Stimulated activated CD8-positive, alpha-beta memory T cell treated with anti-CD3 and anti-CD28 coated beads, Interleukin-7, amount 100 ng/mL, for 24 hours (primary cell): ENCODE data around the gene HEATR3.

Source experiments
- DNase-seq: peaks from one replicate; pipeline ENCODE4 v3.0.0-alpha.2; 2020; ENCODE audit warnings: low read depth

The HEATR3 gene, protein sequence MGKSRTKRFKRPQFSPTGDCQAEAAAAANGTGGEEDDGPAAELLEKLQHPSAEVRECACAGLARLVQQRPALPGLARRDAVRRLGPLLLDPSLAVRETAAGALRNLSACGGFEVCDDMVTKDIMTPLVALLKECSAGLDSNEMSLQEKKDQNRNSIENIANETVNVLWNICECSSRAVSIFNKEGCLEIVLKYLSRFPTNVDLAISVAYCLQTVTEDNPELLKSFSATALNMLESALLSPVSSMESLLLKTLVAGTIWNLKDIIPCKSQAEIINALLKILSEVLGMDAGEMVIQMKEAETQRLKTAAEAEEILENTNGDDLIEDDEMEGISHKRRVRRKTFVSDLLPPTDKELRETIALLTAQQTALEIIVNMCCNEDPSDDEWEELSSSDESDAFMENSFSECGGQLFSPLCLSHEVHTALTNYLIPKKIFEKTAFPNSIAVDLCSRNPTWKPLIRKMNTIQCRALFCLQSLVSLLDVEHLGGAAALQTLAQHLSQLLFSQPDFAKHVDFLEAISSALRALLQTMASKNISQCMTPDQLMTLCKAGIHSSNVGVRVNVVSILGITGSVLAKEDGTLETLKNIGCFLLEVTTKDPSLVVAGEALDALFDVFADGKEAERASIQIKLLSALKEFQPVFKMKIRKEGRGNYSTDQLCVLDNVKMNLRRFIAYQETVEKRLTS

DNA sequence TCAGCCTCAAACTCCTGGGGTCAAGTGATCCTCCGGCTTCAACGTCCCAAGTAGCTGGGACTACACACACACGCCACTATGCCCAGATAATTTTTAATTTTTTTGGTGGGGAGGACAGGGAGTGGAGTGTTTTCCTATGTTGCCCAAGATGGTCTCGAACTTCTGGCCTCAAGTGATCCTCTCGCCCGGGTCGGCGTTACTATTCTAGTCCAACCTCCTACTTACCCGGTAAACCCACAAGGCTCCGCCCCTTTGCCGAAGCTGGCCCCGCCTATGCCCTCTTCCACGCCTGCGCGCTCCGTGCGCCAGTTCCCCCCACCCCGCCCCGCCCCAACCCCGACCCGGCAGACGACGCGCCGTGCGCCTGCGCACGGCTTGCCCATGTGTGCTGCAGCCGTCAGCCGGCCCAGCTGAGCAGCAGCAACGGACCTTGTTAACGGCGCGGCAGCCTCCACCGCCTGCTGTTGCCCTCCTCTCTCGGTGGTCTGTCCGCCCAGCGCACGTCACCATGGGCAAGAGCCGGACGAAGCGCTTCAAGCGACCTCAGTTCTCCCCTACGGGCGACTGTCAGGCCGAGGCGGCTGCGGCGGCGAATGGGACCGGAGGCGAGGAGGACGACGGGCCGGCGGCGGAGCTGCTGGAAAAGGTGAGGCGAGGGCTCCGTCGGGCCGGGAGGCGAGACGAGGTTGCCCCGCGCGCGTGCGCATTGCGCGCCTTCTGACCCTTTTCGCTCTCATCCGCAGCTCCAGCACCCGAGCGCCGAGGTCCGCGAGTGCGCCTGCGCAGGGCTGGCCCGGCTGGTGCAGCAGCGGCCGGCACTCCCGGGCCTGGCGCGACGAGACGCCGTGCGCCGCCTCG, at the start of gene HEATR3:
Gene HEATR3 (plus strand): TSS at position 347 of the 858 bp plus-strand sequence. CDS start 162 bp downstream, at position 509.
- peak; percentile 85 for DNase-seq

DNA sequence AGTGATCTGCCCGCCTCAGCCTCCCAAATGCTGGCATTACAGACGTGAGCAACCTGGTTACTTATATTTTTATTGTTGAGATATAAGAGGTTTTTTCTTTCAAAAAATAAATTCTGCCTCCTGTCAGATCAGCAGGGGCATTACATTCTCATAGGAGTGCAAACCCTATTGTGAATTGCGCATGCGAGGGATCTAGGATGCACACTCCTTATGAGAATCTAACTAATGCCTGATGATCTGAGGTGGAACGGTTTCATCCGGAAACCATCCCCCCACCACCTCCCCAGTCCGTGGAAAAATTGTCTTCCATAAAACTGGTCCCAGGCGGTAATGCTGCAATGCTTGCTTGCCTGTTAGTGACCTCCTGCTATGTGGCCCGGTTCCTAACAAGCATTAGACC, 48.2 kb upstream of the HEATR3 start:
- DNase-seq = no peak

DNA sequence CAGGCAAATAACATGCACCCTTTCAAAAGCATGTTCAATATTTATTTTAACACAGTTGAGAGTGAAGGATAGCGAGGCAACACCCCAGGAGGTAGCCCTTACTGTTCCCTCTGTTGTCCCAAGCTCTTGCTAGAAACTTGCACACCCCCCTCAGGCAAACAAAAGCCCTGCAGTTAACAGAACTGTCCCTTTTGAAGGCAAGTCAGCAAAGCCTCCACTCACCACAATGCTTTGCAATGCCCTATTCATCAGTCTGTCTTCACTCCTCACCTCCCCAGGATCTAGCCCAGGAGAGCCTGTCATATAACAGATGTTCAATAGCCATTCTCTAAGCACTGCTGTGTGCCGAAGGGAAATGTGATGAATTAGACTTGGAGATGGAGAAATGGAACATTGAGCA, 44.2 kb upstream of the HEATR3 start:
- DNase-seq = no peak

DNA sequence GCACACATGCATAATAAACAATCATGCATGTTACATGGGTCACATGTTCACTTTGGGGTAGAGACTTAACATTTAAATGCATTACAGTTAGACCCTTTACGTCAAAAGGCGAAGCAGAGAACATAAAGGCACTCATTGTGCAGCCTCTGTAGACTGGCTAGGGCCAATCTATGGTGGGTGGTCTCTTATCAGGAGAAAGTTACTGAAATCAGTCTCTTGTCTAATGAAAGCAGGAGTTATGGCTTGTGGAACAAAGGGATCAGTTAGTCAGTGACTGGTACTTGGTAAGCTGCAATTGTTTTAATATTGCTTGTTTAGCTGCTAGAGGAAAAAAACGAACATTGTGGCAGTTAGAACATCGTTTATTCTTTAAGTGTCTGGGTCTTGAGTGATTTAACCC, 42.1 kb upstream of the HEATR3 start:
- DNase-seq = no peak

DNA sequence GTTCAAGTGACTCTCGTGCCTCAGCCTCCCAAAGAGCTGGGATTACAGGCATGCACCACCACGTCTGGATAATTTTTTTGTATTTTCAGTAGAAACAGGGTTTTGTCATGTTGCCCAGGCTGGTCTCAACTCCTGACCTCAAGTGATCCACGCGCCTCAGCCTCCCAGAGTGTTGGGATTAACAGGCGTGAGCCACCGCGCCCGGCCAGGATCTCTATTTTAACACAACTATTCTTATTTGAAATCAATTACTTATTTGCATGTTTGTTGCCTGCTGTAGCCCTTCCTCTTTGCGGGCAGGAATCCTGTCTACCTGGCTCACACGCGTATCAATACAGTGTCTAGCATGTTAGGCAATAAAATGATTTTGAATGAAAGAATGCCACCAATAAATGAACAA, 41.6 kb upstream of the HEATR3 start:
- DNase-seq = no peak

DNA sequence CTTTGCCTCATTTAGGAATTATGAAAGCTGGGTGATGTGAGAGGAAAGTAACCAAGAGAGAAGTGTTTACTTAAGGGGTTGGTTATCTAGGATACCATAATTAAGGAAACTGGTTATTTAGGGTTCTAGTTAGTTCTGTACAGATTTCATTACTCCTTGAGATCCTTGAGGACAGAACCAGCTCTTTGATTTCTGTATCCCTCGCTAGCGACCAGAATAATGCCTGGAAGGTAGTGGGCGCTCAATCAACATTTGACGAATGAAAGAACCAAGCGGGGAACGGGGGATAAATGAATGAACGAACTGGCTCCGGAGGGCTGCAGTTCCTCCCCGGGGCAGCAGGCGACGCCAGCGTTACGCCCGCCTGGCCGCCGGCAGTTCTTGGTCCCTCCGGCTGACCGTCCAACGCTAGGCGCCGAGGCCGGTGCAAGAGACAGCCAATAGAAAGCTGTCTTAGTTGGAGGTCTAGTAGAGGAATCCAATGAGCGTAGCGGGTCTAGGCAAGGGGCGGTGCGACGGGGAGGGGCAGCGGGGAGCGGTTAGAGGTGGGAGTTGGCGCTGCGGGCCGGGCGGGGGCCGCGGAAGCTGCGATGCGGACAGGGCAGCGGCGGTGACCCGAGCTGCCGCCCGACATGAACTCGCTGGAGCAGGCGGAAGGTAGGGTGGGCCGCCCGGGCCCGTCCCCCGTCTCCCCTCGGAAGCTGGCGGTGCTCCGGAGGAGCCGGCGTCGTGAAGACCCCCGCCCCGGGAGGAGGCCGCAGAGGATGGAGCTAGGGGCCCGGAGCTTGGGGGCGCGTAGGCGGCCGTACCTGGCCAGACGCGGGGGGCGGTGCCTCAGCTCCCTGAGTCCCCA, 40.9 kb upstream of the HEATR3 start, which contains the start of gene CNEP1R1:
Gene CNEP1R1 (plus strand): TSS at position 542 of the 853 bp plus-strand sequence. CDS start 91 bp downstream, at position 633.
- DNase-seq = peak; percentile 76

DNA sequence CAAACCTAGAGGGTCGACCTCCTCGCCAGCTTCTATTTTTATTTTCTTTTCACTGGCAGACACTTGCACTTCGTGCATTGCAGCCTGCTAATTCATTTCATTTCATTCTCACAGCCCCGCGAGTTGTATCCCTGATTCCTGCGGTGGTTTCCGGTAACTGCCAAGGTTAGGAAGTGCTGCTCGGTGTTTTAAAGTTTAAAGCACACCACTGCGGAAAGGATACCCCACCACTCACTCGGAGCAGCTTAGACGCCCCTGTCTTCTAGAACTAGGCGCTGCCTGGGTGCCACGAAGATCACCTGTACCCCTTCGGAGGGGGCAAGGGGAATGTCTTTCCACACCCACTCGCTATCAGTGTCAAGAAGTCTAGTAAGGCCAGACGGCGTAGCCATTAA, 40.2 kb upstream of the HEATR3 start:
- no peak for DNase-seq

DNA sequence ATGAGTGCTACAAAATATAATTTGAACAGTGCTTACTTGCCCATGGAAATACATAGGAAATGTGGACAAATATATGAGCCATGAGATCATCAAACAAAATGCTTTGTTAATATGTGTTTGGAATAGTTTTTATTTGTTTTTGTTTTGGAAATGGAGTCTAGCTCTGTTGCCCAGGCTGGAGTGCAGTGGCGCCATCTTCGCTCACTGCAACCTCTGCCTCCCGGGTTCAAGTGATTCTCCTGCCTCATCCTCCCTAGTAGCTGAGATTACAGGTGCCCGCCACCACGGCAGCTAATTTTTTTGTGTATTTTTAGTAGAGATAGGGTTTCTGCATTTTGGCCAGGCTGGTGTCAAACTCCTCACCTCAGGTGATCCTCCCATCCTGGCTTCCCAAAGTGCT, 37.9 kb upstream of the HEATR3 start:
- no peak for DNase-seq

DNA sequence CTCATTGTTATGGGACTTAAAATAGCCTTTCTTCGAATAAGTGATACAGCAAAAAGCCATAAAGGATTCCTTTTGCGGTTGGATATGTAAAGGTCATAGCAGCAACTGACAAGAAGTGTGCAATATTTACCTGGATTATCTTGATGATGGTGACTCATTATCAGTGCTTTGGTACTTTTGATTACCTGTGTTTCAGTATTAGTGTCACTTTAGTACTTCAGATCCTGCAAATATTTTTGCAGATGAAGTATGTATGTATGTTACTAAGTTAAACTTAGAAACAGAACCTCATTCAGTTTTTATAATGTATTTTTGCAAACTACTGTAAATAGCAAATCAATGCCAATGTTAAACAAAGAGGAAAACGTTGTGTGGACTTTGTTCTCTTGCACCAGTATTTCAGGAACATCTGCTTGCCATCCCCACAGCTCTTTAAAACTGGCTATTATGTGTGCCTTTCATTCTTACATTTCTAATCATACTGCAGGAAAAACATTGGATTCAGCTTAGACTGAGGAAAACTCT, 30.2 kb upstream of the HEATR3 start:
- DNase-seq = no peak

DNA sequence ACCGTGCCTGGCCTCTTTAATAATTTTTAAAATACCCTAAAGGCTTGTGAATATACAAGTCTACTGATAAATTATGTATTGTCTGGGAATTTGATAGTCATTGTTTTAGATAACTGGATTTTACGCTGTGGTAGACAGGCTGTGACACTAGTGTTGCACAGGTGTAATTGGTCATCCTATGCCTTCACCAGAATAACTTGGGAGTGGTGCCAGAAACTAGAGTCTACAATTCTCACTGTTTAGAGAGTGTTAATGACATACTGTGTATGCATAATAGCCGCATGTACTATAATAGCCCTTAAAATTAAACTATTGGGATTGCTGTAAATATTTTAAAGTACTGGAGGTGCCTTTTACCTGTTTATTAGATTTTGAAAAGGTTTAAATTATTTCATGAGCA, 29.3 kb upstream of the HEATR3 start:
- no peak for DNase-seq

DNA sequence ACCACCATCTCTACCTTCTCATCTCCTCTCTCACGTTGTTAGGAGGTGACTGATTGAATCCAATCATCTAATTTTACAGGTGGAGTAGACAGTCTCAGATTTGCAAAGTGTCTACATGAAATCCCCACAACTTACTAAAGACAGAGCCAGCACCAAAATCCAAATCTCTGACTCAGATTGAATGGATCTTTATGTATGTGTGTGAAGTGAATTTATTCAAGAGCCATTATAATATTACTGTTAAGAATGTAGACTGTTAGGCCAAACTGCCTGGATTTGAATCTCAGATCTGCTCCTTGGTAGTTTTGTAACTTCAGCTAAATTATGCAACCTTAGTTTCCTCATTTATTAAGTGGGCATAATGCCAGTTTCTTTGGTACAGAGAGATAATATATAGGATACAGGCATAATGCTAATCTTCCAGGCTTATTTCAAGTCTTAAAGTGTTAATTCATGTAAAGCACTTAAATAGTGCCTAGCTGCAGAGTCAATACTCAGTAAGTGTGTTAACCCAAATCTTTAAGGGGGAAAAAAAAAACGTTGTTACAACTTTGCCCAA, 28.0 kb upstream of the HEATR3 start:
- no peak for DNase-seq

DNA sequence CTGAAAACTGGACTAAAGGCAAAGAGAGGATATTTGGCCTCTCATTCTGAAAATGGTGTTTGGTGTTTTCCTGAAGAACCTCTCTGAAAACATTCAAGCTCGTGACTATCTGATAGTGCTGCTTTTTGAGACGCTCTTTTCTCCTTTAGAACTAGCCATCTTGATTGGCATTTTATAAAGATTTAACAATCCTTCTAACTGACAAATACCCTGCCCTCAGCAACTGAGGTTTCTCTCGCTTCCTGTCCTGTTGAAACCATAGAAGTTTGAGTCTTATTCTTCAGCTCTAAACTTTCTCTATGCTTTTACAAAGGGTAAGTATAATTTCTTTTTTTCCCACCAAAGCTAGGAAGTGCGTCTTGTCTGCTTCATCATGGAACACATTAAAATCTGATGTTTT, 27.5 kb upstream of the HEATR3 start:
- DNase-seq = no peak

DNA sequence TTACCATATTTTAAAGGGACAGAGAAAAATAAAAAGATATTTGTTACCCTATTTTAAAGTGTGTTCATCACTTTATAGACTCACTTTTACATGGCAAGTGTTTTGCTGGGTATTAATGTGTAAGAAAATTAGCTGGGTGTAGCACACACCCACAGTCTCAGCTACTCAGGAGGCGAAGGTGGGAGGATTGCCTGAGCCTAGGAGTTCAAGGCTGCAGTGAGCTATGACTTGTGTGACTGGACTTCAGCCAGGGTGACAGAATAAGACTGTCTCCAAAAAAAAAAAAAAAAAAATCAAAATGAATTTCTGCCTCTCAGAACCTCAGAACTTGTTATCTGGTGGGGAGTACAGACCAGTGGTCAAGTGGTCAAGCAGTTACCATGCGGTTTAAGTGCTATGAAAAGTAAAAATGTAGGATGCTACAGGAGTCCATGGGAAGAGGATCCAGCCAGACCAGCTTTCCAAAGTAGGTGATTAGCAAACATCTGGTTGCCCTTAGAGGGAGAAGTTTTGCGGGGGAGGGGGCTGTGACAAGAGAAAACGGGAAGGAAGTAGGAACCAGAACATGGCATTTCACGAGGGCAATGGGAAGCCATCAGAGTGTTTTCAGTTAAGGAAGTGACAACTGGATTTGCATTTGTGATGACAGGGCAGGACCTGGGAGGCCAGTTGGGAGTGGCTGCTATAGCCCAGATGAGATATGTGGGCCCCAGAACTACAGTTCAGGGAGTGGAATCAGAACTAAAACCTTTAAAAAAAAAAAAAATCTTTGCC, 26.8 kb upstream of the HEATR3 start:
- no peak for DNase-seq

DNA sequence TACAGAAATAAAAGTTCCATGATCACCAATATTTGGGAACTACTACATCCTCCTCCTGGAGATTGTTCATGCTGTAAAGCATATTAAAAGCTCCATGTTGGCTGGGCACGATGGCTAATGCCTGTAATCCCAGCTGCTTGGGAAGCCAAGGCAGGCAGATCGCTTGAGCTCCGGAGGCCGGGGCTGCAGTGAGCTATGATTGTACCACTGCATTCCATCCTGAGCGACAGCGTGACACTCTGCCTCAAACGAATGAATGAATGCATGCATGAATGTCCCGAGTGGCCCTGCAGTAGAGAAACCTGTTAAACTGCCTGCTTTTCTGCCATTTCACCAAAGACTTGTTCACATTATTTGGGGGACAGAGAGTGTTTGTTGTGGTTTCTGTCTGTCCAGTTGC, 25.8 kb upstream of the HEATR3 start:
- no peak for DNase-seq

DNA sequence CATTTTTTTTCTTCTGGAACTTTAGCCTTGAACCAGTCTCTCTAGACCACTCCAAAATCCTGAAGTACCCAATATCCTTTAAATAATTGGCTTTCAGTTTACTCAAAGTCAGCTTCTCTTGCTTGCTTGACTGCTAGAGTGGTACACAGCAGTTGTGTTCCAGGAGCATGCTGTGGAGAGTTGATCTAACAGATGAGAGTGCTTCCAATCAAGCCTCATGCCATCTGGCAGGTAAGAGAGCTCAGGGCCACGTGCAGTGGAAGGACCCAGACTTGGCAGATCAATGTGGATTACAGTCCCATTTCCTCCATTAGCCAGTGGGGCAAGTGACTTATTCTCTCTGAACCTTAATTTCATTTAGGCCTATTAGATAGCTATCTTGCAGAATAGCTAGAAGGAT, 25.1 kb upstream of the HEATR3 start:
- no peak for DNase-seq

DNA sequence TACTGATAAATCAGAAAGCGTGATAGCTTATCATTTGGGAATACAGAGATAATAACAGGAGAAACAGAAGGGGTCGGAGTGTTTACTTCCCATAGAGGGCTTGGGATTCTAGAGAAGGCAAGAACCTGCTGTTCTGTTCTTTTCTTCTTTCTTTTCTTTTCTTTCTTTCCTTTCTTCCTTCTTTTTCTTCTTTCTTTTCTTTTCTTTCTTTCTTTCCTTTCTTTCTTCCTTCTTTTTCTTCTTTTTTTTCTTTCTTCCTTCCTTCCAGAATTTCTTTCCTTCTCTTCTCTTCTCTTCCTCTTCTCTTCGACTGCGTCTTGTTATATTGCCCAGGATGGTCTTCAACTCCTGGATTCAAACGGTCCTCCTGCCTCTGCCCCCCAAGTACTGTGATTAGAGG, 22.4 kb upstream of the HEATR3 start:
- no peak for DNase-seq

DNA sequence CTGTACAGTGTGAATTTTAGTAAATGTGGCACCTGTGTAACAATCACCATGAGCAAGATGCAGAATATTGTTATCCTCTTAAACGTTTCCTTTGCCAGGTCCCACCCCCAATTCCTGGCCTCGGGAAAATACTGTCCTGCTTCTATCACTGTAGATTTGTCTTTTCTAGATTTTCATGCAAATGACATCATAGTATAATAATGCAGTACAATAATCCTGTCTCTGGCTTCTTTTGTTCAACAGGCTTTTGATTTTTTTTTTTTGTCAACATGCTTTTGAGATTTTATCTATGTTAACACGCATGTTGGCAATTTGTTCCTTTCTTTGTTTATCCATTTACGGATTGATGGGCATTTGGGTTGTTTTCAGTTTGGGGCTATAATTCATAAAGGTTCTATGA, 20.4 kb upstream of the HEATR3 start:
- no peak for DNase-seq

DNA sequence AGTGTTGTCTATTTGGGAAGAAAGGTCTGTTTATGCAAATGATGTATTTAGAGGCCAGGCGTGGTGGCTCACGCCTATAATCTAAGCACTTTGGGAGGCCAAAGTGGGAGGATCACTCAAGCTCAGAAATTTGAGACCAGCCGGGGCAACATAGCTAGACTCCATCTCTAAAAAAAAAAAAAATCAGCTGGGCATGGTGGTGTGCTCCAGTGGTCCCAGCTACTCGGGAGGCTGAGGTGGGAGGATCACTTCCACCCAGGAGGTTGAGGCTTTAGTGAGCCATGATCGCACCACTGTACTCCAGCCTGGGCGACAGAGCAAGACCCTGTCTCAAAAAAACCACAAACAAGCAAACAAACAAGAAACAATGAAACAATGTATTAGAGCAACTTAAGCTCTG, 18.9 kb upstream of the HEATR3 start:
- DNase-seq = no peak

DNA sequence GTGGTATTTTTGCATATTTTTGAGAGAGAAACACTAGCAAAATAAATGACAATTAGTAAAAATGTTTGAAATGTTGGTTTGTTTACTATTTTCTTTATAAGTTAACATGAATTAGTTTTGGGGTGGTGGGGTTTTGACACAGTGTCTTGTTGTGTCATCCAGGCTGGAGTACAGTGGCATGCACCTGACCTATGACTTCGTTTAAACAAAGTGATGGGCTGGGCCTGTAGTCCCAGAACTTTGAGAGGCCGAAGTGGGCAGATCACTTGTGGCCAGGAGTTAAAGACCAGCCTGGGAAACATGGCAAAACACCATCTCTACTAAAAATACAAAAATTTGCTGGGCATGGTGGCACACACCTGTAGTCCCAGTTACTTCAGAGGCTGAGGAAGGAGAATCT, 17.9 kb upstream of the HEATR3 start:
- no peak for DNase-seq

DNA sequence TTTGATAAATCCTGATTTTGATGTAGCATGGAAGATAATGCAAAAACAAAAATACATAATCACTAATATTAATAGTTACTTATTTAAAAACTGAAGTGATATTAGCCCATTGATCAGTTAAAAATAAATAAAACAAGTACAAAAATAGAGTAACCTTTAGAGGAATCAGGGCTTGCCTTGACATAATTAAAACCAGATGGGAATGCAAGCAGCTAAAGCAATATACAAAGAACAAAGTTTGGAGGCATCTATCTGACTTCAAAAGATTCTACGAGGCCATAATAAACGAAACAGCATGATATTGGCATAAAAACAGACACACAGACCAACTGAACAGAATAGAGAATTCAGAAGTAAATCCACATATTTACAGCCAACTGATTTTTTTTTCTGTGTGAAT, 15.0 kb upstream of the HEATR3 start:
- DNase-seq = no peak
